Fibroblast of the aortic adventitia (primary cell): ENCODE data around the gene HNRNPR. TPM values are rescaled to one million over a fixed set of nuclear protein-coding genes. Genes with fewer than 3 reads are reported as not detected.
"Not testable (repeated sequence)": the region's sequence is repeated elsewhere in the genome, so short reads cannot be mapped to it uniquely, and the experiment has no call there.

ENCODE experiments used
- DNase-seq: peaks from one replicate; pipeline ENCODE4 v3.0.0-alpha.2; 2010; ENCODE audit warnings: low read depth
- H3K4me3 ChIP-seq: 2 replicates; pipeline ENCODE4 v1.5.1; 2011; ENCODE audit warnings: low read depth, mild to moderate bottlenecking, control low read depth, low read length, moderate library complexity
- total RNA-seq: library from RNA; depleted of rRNA; stranded (reverse); fragments of >200 nt; gene quantifications from 2 replicates; pipeline ENCODE4 v1.2.3, GENCODE V29; 2012; ENCODE audit warnings: low replicate concordance
- TF ChIP-seq, protein P1 (sequence below): IDR thresholded peaks from 2 replicates; pipeline ENCODE4 v1.5.1; 2011; ENCODE audit warnings: mild to moderate bottlenecking, low read length, control low read depth, inconsistent platforms; ENCODE audit not compliant: insufficient read depth

Gene HNRNPR
- total RNA-seq, 1 donor = 83.4 TPM

- H3K4me3 ChIP-seq = no peak overlapping the region
- TF ChIP-seq, protein P1, sequence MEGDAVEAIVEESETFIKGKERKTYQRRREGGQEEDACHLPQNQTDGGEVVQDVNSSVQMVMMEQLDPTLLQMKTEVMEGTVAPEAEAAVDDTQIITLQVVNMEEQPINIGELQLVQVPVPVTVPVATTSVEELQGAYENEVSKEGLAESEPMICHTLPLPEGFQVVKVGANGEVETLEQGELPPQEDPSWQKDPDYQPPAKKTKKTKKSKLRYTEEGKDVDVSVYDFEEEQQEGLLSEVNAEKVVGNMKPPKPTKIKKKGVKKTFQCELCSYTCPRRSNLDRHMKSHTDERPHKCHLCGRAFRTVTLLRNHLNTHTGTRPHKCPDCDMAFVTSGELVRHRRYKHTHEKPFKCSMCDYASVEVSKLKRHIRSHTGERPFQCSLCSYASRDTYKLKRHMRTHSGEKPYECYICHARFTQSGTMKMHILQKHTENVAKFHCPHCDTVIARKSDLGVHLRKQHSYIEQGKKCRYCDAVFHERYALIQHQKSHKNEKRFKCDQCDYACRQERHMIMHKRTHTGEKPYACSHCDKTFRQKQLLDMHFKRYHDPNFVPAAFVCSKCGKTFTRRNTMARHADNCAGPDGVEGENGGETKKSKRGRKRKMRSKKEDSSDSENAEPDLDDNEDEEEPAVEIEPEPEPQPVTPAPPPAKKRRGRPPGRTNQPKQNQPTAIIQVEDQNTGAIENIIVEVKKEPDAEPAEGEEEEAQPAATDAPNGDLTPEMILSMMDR = no peak
These were observed 65.4 kb downstream of the HNRNPR start for GRCh38 chr1:23278717-23279116.

GRCh38 chr1:23276531-23276930 lies 67.6 kb downstream of the HNRNPR start:
- TF ChIP-seq, protein P1 = no peak
- no peak overlapping the region for H3K4me3 ChIP-seq

More at GRCh38 chr1:23278717-23279116, 65.4 kb downstream of the HNRNPR start:
- no peak for DNase-seq

GRCh38 chr1:23274134-23274505 lies 70.0 kb downstream of the HNRNPR start:
- TF ChIP-seq, protein P1 = no peak
- DNase-seq = no peak
- no peak overlapping the region for H3K4me3 ChIP-seq

More at GRCh38 chr1:23276531-23276930, 67.6 kb downstream of the HNRNPR start:
- no peak for DNase-seq

GRCh38 chr1:23273450-23274133 lies 70.5 kb downstream of the HNRNPR start:
- TF ChIP-seq, protein P1 = no peak

GRCh38 chr1:23263380-23263887 lies 80.7 kb downstream of the HNRNPR start:
- H3K4me3 ChIP-seq = no peak overlapping the region
- TF ChIP-seq, protein P1 = no peak
- DNase-seq = no peak

More at GRCh38 chr1:23273450-23274133, 70.5 kb downstream of the HNRNPR start:
- H3K4me3 ChIP-seq = no peak overlapping the region
- DNase-seq = peak; percentile 85

DNA sequence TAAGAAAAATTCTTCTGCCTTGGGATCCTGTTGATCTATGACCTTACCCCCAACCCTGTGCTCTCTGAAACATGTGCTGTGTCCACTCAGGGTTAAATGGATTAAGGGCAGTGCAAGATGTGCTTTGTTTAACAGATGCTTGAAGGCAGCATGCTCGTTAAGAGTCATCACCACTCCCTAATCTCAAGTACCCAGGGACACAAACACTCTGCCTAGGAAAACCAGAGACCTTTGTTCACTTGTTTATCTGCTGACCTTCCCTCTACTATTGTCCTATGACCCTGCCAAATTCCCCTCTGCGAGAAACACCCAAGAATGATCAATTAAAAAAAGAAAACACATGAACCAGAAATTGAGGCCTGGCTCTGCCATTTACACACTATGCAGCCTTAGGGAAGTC lies 86.0 kb downstream of the HNRNPR start:
- DNase-seq = not testable (repeated sequence)

DNA sequence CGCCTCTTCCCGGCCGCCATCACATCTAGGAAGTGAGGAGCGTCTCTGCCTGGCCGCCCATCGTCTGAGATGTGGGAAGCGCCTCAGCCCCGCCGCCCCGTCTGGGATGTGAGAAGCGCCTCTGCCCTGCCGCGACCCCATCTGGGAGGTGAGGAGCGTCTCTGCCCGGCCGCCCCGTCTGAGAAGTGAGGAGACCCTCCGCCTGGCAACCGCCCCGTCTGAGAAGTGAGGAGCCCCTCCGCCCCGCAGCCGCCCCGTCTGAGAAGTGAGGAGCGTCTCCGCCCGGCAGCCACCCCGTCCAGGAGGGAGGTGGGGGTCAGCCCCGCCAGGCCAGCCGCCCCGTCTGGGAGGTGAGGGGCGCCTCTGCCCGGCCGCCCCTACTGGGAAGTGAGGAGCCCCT lies 86.7 kb downstream of the HNRNPR start:
- H3K4me3 ChIP-seq, DNase-seq: not testable (repeated sequence)

More for the DNA sequence above, 86.0 kb downstream of the HNRNPR start:
- not testable (repeated sequence) for H3K4me3 ChIP-seq

Other genes with a start within 250 kb of the HNRNPR start
- 26.2 and 107 TPM in 2 replicates for gene LUZP1, start 175.4 kb downstream of the HNRNPR start, total RNA-seq
- not detected in 2 replicates for gene HTR1D, start 126.8 kb downstream of the HNRNPR start, total RNA-seq
- gene ZNF436, start 25.6 kb upstream of the HNRNPR start, total RNA-seq = 30.5 and 115 TPM in 2 replicates
- gene TCEA3, start 80.5 kb upstream of the HNRNPR start, total RNA-seq = 22.8 and 44.9 TPM in 2 replicates
- gene ASAP3, start 139.9 kb upstream of the HNRNPR start, total RNA-seq = 46.9 and 65.3 TPM in 2 replicates
- 5.6 TPM in 1 of 2 replicates, not detected in the other for gene E2F2, start 186.9 kb upstream of the HNRNPR start, total RNA-seq
- 51.8 and 673 TPM in 2 replicates for gene ID3, start 215.2 kb upstream of the HNRNPR start, total RNA-seq